Measurements from ENCODE around the gene WWP2.

GRCh38 chr16:69932228-69932627, 170.1 kb downstream of the WWP2 start:
- TF ChIP-seq EZH2 (optimal IDR thresholded peaks at IDR 0.05; ENCODE audit: low read depth, low read length): no peak
- TF ChIP-seq, protein P1, sequence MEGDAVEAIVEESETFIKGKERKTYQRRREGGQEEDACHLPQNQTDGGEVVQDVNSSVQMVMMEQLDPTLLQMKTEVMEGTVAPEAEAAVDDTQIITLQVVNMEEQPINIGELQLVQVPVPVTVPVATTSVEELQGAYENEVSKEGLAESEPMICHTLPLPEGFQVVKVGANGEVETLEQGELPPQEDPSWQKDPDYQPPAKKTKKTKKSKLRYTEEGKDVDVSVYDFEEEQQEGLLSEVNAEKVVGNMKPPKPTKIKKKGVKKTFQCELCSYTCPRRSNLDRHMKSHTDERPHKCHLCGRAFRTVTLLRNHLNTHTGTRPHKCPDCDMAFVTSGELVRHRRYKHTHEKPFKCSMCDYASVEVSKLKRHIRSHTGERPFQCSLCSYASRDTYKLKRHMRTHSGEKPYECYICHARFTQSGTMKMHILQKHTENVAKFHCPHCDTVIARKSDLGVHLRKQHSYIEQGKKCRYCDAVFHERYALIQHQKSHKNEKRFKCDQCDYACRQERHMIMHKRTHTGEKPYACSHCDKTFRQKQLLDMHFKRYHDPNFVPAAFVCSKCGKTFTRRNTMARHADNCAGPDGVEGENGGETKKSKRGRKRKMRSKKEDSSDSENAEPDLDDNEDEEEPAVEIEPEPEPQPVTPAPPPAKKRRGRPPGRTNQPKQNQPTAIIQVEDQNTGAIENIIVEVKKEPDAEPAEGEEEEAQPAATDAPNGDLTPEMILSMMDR (IDR thresholded peaks at IDR 0.05; ENCODE audit: low read length): no peak

Measured in MM.1S (cell line).